Memory B cell (primary cell): Measurements from ENCODE around the gene VTCN1.
"Not testable (repeated sequence)": the region's sequence is repeated elsewhere in the genome, so short reads cannot be mapped to it uniquely, and the experiment has no call there.

ENCODE experiments used
- ATAC-seq: fragments of 150-1000 bp; cut with Tn5 transposase; 2 replicates; pipeline ENCODE4 v1.10.0; 2021; ENCODE audit warnings: low read depth, mild to moderate bottlenecking, moderate library complexity
- DNase-seq, 2 donors: peaks; one replicate each; pipeline ENCODE4 v3.0.0; 2022; ENCODE audit warnings: low spot score in 2 of 2
- H3K27ac Mint-ChIP-seq: one replicate; pipeline ENCODE4 v1.8.0; 2022; ENCODE audit warnings: mild to moderate bottlenecking, moderate library complexity, mixed read lengths
- H3K27me3 Mint-ChIP-seq: one replicate; pipeline ENCODE4 v1.8.0; 2022; ENCODE audit warnings: mixed read lengths
- H3K36me3 Mint-ChIP-seq: one replicate; pipeline ENCODE4 v1.8.0; 2022; ENCODE audit warnings: mild to moderate bottlenecking, mixed read lengths
- H3K4me1 Mint-ChIP-seq: one replicate; pipeline ENCODE4 v1.8.0; 2022; ENCODE audit warnings: mixed read lengths
- H3K4me3 Mint-ChIP-seq: one replicate; pipeline ENCODE4 v1.8.0; 2022; ENCODE audit warnings: mild to moderate bottlenecking, moderate library complexity, mixed read lengths
- H3K9me3 Mint-ChIP-seq: one replicate; pipeline ENCODE4 v1.8.0; 2022; ENCODE audit warnings: mixed read lengths

Gene VTCN1

DNA sequence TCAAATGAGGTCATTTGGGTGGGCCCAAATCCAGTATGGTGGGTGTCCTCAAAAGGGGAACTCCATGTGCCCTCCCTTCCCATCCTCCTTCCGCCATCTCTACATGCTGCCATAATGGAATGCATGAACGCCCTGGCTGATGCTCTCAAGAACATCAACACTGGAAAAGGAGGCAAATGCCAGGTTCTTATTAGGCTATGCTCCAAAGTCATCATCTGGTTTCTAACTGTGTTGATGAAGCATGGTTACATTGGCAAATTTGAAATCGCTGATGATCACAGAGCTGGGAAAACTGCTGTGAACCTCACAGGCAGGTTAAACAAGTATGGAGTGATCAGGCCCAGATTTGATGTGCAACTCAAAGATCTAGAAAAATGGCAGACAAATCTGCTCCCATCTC lies 72.6 kb downstream of the VTCN1 start:
- H3K9me3 Mint-ChIP-seq = no peaks in the 10 kb centered on the region
- no peaks in the 10 kb centered on the region for H3K36me3 Mint-ChIP-seq
- no peak for ATAC-seq
- H3K4me3 Mint-ChIP-seq = no peak overlapping the region
- no peak for DNase-seq
- H3K27ac Mint-ChIP-seq = no peak overlapping the region
- H3K27me3 Mint-ChIP-seq = peaks cover 5% of the 10 kb centered on the region
- H3K4me1 Mint-ChIP-seq = no peaks in the 10 kb centered on the region

DNA sequence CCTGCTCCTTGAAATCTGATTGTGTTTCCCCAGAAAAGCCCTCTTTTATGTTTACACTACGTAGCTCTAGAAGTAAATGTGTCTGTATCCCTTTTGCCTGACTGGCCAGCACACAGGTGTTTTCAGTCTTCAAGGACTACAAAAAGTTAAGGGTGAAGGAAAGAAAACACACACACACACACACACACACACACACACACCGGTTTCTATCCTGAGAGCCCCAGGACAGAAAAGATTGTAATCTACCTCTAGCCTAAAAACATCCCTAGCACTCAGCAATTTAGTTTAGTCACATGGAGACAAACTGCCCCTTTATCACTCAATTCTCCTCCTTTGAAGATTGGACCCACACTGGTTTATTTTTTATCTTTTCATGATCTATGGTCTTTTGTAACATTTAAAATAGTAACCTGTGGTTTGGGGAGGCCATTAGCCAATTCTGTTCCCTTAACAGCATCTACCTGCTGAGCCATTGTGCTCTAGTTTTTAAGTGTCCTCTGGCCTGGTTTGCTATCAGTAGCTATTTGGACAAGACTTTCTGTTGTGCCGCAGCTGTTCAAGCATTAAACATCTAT lies 73.4 kb downstream of the VTCN1 start:
- Mint-ChIP-seq H3K27ac (no peak overlapping the region), H3K4me1 (no peaks in the 10 kb centered on the region), H3K27me3 (peaks cover 5% of the 10 kb centered on the region), H3K9me3 (no peaks in the 10 kb centered on the region), H3K36me3 (no peaks in the 10 kb centered on the region), H3K4me3 (no peak overlapping the region)
- DNase-seq (no peak), ATAC-seq (no peak)

DNA sequence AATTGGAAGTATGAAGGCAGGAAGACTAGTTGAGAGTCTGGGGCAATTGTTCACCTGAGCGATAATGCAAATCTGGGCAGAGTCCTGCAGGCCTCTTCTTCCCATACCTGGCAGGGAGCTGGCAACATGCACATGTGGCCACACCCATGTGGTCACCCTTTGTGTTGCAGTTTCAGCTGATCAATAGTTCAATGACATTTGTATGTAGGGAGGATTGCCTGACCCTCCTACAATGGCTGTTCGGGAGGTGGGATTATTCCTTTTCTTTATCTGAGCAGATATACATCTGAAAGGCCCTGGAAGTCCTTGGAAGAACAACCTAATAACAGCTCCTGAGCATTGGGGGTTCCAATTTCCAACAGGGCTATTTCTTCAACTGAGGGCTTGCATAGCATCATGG lies 74.0 kb downstream of the VTCN1 start:
- no peak for ATAC-seq
- Mint-ChIP-seq H3K4me1 (no peaks in the 10 kb centered on the region), H3K4me3 (no peak overlapping the region), H3K27ac (no peak overlapping the region), H3K27me3 (peaks cover 5% of the 10 kb centered on the region), H3K9me3 (no peaks in the 10 kb centered on the region), H3K36me3 (no peaks in the 10 kb centered on the region)
- no peak for DNase-seq

DNA sequence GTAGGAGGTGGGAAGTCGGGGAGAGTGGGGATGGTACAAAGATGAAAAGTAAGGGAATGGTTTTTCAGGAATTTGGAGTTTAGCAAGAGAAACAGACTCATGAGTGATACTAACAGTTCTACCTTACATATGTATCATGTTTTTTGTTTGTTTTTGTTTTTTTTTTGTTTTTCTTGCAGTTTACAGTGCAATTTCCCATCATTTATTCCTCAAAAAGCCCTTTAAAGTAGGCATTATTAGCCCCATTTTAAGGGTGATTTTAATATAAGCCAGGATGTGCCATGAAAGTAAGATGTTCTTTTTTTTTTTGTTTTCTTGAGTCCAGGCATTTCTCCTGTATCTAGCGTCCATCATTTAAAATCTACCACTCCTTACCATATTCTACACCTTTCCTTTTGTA lies 75.4 kb downstream of the VTCN1 start:
- DNase-seq (no peak), ATAC-seq (no peak)
- Mint-ChIP-seq H3K4me1 (no peaks in the 10 kb centered on the region), H3K27ac (no peak overlapping the region), H3K9me3 (no peaks in the 10 kb centered on the region), H3K27me3 (peaks cover 5% of the 10 kb centered on the region), H3K4me3 (no peak overlapping the region), H3K36me3 (no peaks in the 10 kb centered on the region)

DNA sequence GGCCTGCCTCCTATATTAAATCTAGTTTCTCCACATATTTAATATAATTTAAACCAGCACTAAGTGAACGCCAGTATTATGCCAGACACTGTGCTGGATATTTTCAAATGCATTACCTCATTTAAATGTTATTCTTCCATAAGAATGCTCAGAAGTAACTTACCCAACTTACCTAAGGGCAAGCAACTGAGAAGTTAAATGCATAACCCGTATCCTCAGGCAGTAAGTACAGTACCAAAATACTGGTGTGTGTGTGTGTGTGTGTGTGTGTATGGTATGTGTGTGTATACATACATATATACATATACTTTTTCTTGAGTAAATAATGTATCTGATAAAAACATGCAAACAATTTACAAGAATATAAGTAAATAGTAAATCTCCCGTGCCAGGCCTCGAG lies 80.2 kb downstream of the VTCN1 start:
- ATAC-seq = no peak

DNA sequence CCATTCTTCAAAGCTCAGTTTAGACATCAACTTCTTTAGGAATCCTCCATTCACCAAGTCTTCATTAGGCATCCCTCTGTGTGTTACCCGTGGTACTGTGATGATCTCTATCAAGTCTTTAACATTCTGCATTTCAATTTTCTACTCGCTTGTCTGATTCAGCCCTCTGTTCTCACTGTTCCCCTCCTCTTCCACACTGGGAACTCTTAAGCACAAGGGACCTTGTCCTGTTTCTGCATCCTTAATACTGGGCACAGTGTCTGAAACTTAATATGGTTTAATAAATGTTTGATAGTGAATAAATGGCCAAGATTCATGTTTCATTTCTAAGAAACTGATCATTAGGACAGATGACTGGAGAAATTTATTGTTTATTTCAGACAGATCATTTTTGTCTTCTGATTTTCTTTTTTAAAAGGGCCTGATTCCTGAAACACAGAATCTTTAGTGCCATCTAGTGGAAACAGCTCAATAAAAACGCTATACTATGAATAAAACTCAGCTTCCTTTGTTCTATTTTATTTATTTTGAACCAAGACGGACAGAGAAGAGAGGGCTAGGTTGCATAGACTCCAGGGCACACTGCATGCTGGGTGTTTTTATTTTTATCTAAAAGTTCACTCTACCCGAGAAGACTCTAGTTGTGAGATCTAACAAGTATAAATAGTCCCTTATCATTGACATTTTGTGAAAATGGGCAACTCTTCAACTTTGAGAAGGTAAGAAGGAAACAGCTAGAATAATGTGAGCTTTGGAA lies 82.2 kb downstream of the VTCN1 start:
- no peaks in the 10 kb centered on the region for H3K4me1 Mint-ChIP-seq
- no peaks in the 10 kb centered on the region for H3K36me3 Mint-ChIP-seq
- DNase-seq = no peak
- H3K4me3 Mint-ChIP-seq = no peak overlapping the region
- H3K9me3 Mint-ChIP-seq = no peaks in the 10 kb centered on the region
- no peak for ATAC-seq
- H3K27me3 Mint-ChIP-seq = peaks cover 9% of the 10 kb centered on the region
- H3K27ac Mint-ChIP-seq = no peak overlapping the region

More for the DNA sequence above, 80.2 kb downstream of the VTCN1 start:
- Mint-ChIP-seq H3K36me3 (no peaks in the 10 kb centered on the region), H3K4me3 (no peak overlapping the region), H3K27me3 (peaks cover 11% of the 10 kb centered on the region), H3K4me1 (no peaks in the 10 kb centered on the region), H3K9me3 (no peaks in the 10 kb centered on the region), H3K27ac (no peak overlapping the region)
- no peak for DNase-seq

DNA sequence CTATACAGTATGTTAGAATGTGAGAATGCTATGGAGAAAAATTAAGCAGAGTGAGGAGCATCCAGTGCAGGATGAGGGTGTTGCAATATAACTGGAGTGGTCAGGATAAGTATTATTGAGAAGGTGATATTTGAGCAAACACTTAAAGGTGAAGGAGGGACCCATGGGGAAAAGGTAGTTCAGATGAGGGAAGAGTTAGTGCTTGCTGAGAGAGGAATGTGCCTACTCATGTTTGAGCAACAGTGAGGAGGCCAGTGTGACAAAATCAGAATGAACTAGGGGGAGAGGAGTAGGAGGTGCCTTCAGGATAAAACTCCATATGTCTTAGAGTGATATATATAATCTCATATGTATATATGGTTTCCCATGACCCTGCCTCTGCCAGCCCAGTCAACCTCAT lies 82.9 kb downstream of the VTCN1 start:
- Mint-ChIP-seq H3K36me3 (no peaks in the 10 kb centered on the region), H3K27ac (no peak overlapping the region), H3K27me3 (peaks cover 9% of the 10 kb centered on the region), H3K9me3 (no peaks in the 10 kb centered on the region), H3K4me1 (peaks cover under 1% of the 10 kb centered on the region), H3K4me3 (no peak overlapping the region)
- DNase-seq (no peak), ATAC-seq (no peak)

DNA sequence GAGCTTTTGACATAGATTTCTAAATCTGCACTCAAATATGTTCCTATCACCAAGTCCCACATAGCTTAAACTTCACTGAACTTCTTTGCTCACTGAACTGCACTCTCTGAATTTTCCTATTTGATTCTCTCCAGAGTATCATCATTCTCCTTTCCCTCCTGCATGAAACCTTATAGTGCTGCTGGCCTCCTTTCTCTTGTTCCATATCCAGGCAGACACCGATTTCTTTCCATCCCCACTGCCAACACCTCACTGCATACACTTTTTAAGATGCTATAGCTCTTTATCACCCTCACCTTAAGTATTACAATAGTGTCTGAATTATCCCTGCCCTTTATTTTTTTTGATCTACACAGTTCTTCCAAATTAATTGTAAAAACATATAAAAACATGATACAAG lies 86.1 kb downstream of the VTCN1 start:
- DNase-seq (no peak), ATAC-seq (no peak)
- Mint-ChIP-seq H3K4me3 (no peak overlapping the region), H3K27me3 (peaks cover 11% of the 10 kb centered on the region), H3K4me1 (peaks cover 7% of the 10 kb centered on the region), H3K27ac (no peak overlapping the region), H3K36me3 (no peaks in the 10 kb centered on the region), H3K9me3 (no peaks in the 10 kb centered on the region)

DNA sequence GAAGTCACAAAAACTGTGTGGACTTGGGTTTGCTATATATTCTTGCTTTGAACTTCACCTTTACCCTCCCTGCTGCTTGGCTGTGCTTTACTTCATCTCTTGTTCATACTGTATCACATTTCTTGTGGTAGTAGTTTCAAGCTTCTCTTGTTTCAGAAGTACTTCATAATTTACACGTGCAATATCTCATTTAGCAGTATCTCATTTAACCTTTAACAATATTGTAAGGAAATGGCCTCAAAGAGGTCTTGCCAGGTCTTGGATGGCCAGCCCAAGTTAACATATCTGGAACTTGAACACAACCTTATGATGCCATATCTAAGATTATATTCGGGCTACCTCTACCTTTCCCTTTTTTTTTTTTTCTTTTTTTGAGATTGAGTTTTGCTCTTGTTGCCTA lies 87.5 kb downstream of the VTCN1 start:
- Mint-ChIP-seq H3K27me3 (peaks cover 11% of the 10 kb centered on the region), H3K4me3 (peak overlapping the region; percentile 43), H3K36me3 (no peaks in the 10 kb centered on the region), H3K4me1 (peaks cover 7% of the 10 kb centered on the region), H3K27ac (no peak overlapping the region), H3K9me3 (no peaks in the 10 kb centered on the region)
- DNase-seq (no peak), ATAC-seq (no peak)

DNA sequence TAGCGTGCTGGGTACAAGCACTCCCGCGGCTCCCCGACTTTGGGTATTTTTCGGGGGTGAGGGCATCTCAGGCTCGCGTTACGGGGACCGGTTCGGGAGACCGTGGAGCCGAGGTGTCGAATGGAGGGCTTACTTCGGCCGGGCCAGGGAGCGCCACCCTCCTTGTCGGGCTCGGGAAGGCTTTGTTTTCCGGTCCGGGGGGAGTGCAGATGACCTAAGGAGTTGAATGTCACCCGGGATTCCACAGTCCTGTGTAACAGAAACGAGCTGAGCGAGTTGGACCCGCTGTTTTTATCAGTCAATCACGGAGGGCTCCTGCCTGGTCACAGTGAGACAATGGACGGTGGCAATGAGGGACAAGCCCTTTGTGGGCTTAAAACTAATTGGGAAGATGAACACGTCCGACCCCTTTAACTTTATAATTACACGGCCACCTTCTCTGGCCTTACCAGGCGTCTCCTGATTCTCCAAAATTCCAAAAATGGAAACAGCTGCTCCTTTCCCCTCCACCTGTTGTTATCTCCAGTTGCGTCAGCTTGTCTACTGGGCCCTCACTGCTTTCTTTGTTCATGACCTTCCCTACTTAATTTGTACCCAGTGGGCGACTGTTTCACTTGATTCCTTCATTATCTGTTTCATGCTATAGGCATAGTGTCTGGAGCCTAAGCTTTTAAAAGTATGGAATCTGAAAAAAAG lies 88.2 kb downstream of the VTCN1 start:
- DNase-seq = no peak
- H3K4me3 Mint-ChIP-seq = peak overlapping the region; percentile 87
- H3K9me3 Mint-ChIP-seq = no peaks in the 10 kb centered on the region
- ATAC-seq = no peak
- H3K4me1 Mint-ChIP-seq = peaks cover 7% of the 10 kb centered on the region
- peak overlapping the region; percentile 6 for H3K27ac Mint-ChIP-seq
- H3K27me3 Mint-ChIP-seq = peaks cover 8% of the 10 kb centered on the region
- H3K36me3 Mint-ChIP-seq = no peaks in the 10 kb centered on the region

DNA sequence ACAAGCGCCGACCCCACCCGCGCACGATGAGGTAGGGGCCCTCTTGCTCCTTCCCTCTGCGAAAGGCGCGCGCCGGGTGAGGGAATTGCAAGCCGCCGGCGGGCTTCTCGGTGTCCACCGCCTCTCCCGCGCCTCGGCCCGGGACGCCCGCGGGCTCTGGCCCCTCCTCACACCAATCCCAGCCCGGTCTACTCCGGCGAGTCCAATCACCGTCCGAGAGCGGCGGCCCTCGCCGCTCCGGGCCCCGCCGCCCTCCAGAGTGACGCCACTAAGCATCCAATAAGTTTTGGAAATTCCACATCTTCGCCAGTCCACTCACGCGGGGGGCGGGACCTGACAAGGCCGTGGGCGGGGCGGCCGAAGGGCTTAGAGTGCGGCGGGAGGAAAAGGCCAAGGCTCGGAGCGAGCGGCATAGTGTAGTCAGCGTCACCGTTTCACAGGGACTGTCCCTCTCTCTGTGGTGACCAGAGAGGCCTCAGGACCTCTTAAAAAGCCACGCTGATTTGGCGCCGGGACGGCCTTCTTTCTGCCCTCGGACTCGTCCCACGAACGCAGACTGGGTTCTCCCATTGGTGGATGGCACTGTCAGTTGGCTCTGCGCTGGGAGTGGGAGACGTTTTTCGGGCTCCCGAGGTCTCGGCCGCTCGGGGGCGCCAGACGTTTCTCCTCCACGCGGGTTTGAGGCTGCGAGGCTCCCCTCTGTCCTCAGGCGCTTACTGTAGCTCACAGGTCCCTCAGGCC lies 89.0 kb downstream of the VTCN1 start, which contains the start of gene TRIM45:
TSS of gene TRIM45 (minus strand) at position 161 of the 741 bp plus-strand sequence. CDS start 548 bp downstream, outside the sequence.
- Mint-ChIP-seq H3K27ac (peak within 1 kb of the TSS; percentile 6), H3K4me3 (peak within 1 kb of the TSS; percentile 87), H3K27me3 (peaks cover 4% of the 10 kb centered on the region), H3K4me1 (peaks cover 7% of the 10 kb centered on the region), H3K36me3 (no peaks in the 10 kb centered on the region), H3K9me3 (no peaks in the 10 kb centered on the region)
- ATAC-seq (peak; percentile 85), DNase-seq (peak; percentile 66 to 77)

DNA sequence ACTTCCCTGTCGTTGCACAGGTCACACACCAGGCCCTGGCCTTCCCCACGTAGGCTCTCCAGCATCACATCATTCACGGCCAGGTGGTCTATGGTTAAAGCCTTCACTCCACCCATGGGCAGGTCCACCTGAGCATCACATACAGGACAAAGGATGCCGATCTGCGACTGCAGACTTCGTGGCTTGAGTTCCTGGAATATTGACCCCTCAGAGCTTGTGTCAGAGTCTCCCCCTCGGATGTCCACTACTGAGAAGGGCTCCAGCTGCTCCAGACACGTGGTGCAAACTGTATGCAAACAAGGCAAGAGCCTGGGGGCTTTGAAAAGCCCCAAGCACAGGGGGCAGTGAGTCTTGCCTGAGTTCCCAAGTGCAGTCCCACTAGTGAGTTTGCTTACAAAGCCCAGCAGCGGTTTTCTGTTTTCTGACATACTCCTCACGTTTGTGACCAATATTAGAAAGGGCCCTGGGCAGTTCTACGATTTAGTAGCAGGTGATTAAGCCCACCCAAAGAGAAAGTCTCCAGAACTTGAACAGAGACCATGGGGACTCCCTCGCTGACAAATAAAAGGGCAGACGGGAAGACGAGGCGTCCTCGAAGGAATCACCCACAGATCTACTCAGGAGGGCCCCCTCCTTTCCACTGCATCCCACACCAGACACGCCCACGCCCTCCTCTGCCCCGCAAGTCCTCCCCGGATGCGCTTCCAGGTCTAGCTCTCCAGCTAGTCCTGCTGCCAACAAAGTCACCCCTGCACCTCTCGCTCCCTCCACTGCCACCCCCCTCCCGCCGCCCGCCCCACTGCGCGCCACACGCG lies 89.7 kb downstream of the VTCN1 start:
- DNase-seq (peak in 1 of 2 donors; percentile 11), ATAC-seq (no peak)
- no peaks in the 10 kb centered on the region for H3K9me3 Mint-ChIP-seq
- H3K36me3 Mint-ChIP-seq = no peaks in the 10 kb centered on the region
- H3K27me3 Mint-ChIP-seq = peaks cover 2% of the 10 kb centered on the region
- H3K27ac Mint-ChIP-seq = no peak overlapping the region
- peak overlapping the region; percentile 87 for H3K4me3 Mint-ChIP-seq
- H3K4me1 Mint-ChIP-seq = peaks cover 7% of the 10 kb centered on the region

DNA sequence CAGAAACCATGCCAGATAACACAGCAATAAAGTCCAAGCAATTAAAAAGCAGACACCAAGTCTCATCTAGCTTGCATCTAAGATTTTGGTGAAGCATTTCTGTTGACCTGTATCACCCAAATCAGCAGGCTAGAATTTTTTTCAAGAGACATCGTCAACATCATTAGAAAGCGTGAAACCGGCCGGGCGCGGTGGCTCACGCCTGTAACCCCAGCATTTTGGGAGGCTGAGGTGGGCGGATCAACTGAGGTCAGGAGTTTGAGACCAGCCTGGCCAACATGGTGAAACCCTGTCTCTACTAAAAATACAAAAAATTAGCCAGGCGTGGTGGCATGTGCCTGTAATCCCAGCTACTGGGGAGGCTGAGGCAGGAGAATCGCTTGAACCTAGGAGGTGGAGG lies 91.6 kb downstream of the VTCN1 start:
- not testable (repeated sequence) for H3K36me3 Mint-ChIP-seq, ATAC-seq, H3K4me1 Mint-ChIP-seq, DNase-seq, H3K4me3 Mint-ChIP-seq, H3K27me3 Mint-ChIP-seq, H3K9me3 Mint-ChIP-seq, H3K27ac Mint-ChIP-seq
